Astrocyte (in vitro differentiated cells and primary cell): ENCODE results near the gene CD82. TPM values are rescaled to one million over a fixed set of nuclear protein-coding genes. Genes with fewer than 3 reads are reported as not detected.

Experiments used
- DNase-seq: peaks from one replicate; pipeline ENCODE4 v3.0.0-alpha.2; 2010; ENCODE audit warnings: low read depth
- FAIRE-seq: peaks from 2 replicates; lab custom pipeline; 2011; peaks lifted over from hg19 to GRCh38; lab: Jason Lieb, UNC
- H2AFZ ChIP-seq: 2 replicates; pipeline ENCODE4 v1.6.0; 2012; ENCODE audit warnings: low read depth, low read length, inconsistent platforms
- H3K27ac ChIP-seq: 2 replicates; pipeline ENCODE4 v1.5.1; 2011; ENCODE audit warnings: low read depth, low read length, inconsistent platforms
- H3K27me3 ChIP-seq: 2 replicates; pipeline ENCODE4 v1.6.0; 2011; ENCODE audit warnings: low read length, inconsistent platforms; ENCODE audit not compliant: insufficient read depth
- H3K36me3 ChIP-seq: 2 replicates; pipeline ENCODE4 v1.5.1; 2011; ENCODE audit warnings: low read length, inconsistent platforms; ENCODE audit not compliant: insufficient read depth
- H3K4me1 ChIP-seq: 2 replicates; pipeline ENCODE4 v1.5.1; 2011; ENCODE audit warnings: low read length, inconsistent platforms; ENCODE audit not compliant: insufficient read depth
- H3K4me2 ChIP-seq: 2 replicates; pipeline ENCODE4 v1.6.0; 2012; ENCODE audit warnings: low read length, inconsistent platforms
- H3K4me3 ChIP-seq: 2 replicates; pipeline ENCODE4 v1.5.1; 2011; ENCODE audit warnings: low read depth, mild to moderate bottlenecking, low read length, inconsistent platforms; ENCODE audit not compliant: insufficient read depth
- H3K79me2 ChIP-seq: 2 replicates; pipeline ENCODE4 v1.6.0; 2012; ENCODE audit warnings: mild to moderate bottlenecking, low read length, inconsistent platforms; ENCODE audit not compliant: insufficient read depth
- H3K9ac ChIP-seq: 2 replicates; pipeline ENCODE4 v1.6.0; 2012; ENCODE audit warnings: mild to moderate bottlenecking, low read length, inconsistent platforms
- H3K9me3 ChIP-seq: 2 replicates; pipeline ENCODE4 v1.5.1; 2012; ENCODE audit warnings: low read depth, mild to moderate bottlenecking, low read length, inconsistent platforms; ENCODE audit not compliant: insufficient read depth
- H4K20me1 ChIP-seq: 2 replicates; pipeline ENCODE4 v1.6.0; 2012; ENCODE audit warnings: low read length, inconsistent platforms; ENCODE audit not compliant: insufficient read depth
- H3K27ac Mint-ChIP-seq: one replicate; pipeline ENCODE4 v1.8.0; 2021; ENCODE audit warnings: mild to moderate bottlenecking, mixed read lengths; ENCODE audit not compliant: unreplicated experiment
- H3K27me3 Mint-ChIP-seq: one replicate; pipeline ENCODE4 v1.8.0; 2021; ENCODE audit warnings: low read depth, mixed read lengths; ENCODE audit not compliant: unreplicated experiment
- H3K36me3 Mint-ChIP-seq: one replicate; pipeline ENCODE4 v1.8.0; 2021; ENCODE audit warnings: low read depth, mixed read lengths; ENCODE audit not compliant: unreplicated experiment
- H3K4me1 Mint-ChIP-seq: one replicate; pipeline ENCODE4 v1.8.0; 2021; ENCODE audit warnings: low read depth, mixed read lengths; ENCODE audit not compliant: unreplicated experiment
- H3K4me3 Mint-ChIP-seq: one replicate; pipeline ENCODE4 v1.8.0; 2021; ENCODE audit warnings: mild to moderate bottlenecking, moderate library complexity, mixed read lengths; ENCODE audit not compliant: unreplicated experiment
- H3K9me3 Mint-ChIP-seq: one replicate; pipeline ENCODE4 v1.8.0; 2021; ENCODE audit warnings: mild to moderate bottlenecking, mixed read lengths; ENCODE audit not compliant: unreplicated experiment
- CTCF ChIP-seq: IDR thresholded peaks from 2 replicates; pipeline ENCODE4 v1.5.1; 2011; ENCODE audit warnings: low read depth, mild to moderate bottlenecking, inconsistent platforms, low read length, moderate library complexity; ENCODE audit not compliant: insufficient read depth
- EZH2 ChIP-seq: IDR thresholded peaks from 2 replicates; pipeline ENCODE4 v1.6.1; 2012; ENCODE audit warnings: mild to moderate bottlenecking, low read length, inconsistent platforms; ENCODE audit not compliant: insufficient read depth
- total RNA-seq: library from RNA; stranded (reverse); gene quantifications from 2 replicates; pipeline ENCODE4 v1.2.1, GENCODE V29; 2021

The CD82 gene
- total RNA-seq, 1 donor from 2014 or later: 74.5 TPM

- Mint-ChIP-seq H3K4me1 (peaks cover 10% of the 10 kb centered on the region), H3K9me3 (peaks cover 4% of the 10 kb centered on the region), H3K27ac (no peak overlapping the region), H3K36me3 (no peaks in the 10 kb centered on the region), H3K4me3 (no peak overlapping the region), H3K27me3 (peaks cover 43% of the 10 kb centered on the region)
- H4K20me1 ChIP-seq: no peaks in the 10 kb centered on the region
- no peaks in the 10 kb centered on the region for H3K79me2 ChIP-seq
- no peak overlapping the region for H3K27ac ChIP-seq
- H3K4me3 ChIP-seq: no peak overlapping the region
- H3K9ac ChIP-seq: no peak overlapping the region
- no peaks in the 10 kb centered on the region for H3K9me3 ChIP-seq
- no peak for DNase-seq
- peaks cover 7% of the 10 kb centered on the region for H3K27me3 ChIP-seq
- H2AFZ ChIP-seq: no peak overlapping the region
- H3K4me2 ChIP-seq: no peak overlapping the region
- no peaks in the 10 kb centered on the region for H3K4me1 ChIP-seq
- no peak for FAIRE-seq
- no peaks in the 10 kb centered on the region for H3K36me3 ChIP-seq
- TF ChIP-seq EZH2 (peak; percentile 28), CTCF (no peak)
These were observed 45.3 kb upstream of the CD82 start for GRCh38 chr11:44519989-44520737.

- DNase-seq (no peak), FAIRE-seq (no peak)
- Histone ChIP-seq H3K79me2 (no peaks in the 10 kb centered on the region), H3K27me3 (peaks cover 7% of the 10 kb centered on the region), H3K27ac (no peak overlapping the region), H2AFZ (no peak overlapping the region), H3K9ac (no peak overlapping the region), H3K36me3 (no peaks in the 10 kb centered on the region), H3K9me3 (no peaks in the 10 kb centered on the region), H3K4me2 (no peak overlapping the region), H3K4me1 (no peaks in the 10 kb centered on the region), H3K4me3 (no peak overlapping the region), H4K20me1 (no peaks in the 10 kb centered on the region)
- peaks cover 43% of the 10 kb centered on the region for H3K27me3 Mint-ChIP-seq
- no peaks in the 10 kb centered on the region for H3K36me3 Mint-ChIP-seq
- H3K4me1 Mint-ChIP-seq: peaks cover 10% of the 10 kb centered on the region
- TF ChIP-seq EZH2 (no peak), CTCF (no peak)
- H3K4me3 Mint-ChIP-seq: no peak overlapping the region
- H3K9me3 Mint-ChIP-seq: peaks cover 3% of the 10 kb centered on the region
- H3K27ac Mint-ChIP-seq: no peak overlapping the region
These were observed 44.3 kb upstream of the CD82 start for GRCh38 chr11:44521148-44521547.

- TF ChIP-seq EZH2 (no peak), CTCF (no peak)
- H3K36me3 ChIP-seq: no peaks in the 10 kb centered on the region
- H3K4me2 ChIP-seq: no peak overlapping the region
- no peak overlapping the region for H3K27ac ChIP-seq
- peaks cover 8% of the 10 kb centered on the region for H3K27me3 ChIP-seq
- no peak overlapping the region for H2AFZ ChIP-seq
- FAIRE-seq (no peak), DNase-seq (no peak)
- no peak overlapping the region for H3K4me3 ChIP-seq
- H3K27ac Mint-ChIP-seq: no peak overlapping the region
- peaks cover 37% of the 10 kb centered on the region for H3K27me3 Mint-ChIP-seq
- H3K36me3 Mint-ChIP-seq: no peaks in the 10 kb centered on the region
- H3K9me3 ChIP-seq: no peaks in the 10 kb centered on the region
- H3K9me3 Mint-ChIP-seq: peaks cover 3% of the 10 kb centered on the region
- H3K9ac ChIP-seq: no peak overlapping the region
- no peaks in the 10 kb centered on the region for H4K20me1 ChIP-seq
- peaks cover 10% of the 10 kb centered on the region for H3K4me1 Mint-ChIP-seq
- H3K4me1 ChIP-seq: no peaks in the 10 kb centered on the region
- H3K4me3 Mint-ChIP-seq: no peak overlapping the region
- no peaks in the 10 kb centered on the region for H3K79me2 ChIP-seq
These were observed 43.2 kb upstream of the CD82 start for GRCh38 chr11:44522294-44522693.
